ENCODE results near the gene KCNH3. TPM values are rescaled to one million over a fixed set of nuclear protein-coding genes. Genes with fewer than 3 reads are reported as not detected.

Gene KCNH3
- total and polyA plus RNA-seq, 2 of the 13 experiments (the other 11 are each of a cell fraction or from before 2014, with no cell fraction given) = 0.01 to 0.07 TPM

- Histone ChIP-seq H3K4me1 (ENCODE audit: insufficient read depth, low read length) (peaks cover 18% of the 10 kb centered on the region), H3K4me2 (ENCODE audit: low read depth, low read length) (no peak overlapping the region), H3K9me3 (ENCODE audit: low read length) (no peaks in the 10 kb centered on the region), H3K4me3 (replicated peaks in 1 of 3; ENCODE audit: insufficient read depth in 1 of 3, low read depth in 2 of 3, low read length in 3 of 3) (no peak overlapping the region), H2AFZ (ENCODE audit: low read length) (no peak overlapping the region), H3K79me2 (ENCODE audit: insufficient read depth, low read length) (peaks cover 21% of the 10 kb centered on the region), H4K20me1 (ENCODE audit: insufficient read depth, low read length) (no peaks in the 10 kb centered on the region), H3K27me3 (ENCODE audit: control insufficient read depth in 1 of 2, insufficient read depth in 2 of 2, low read length in 2 of 2) (no peaks in the 10 kb centered on the region; a peak in 1 of 5 replicates), H3K9ac (ENCODE audit: insufficient read depth, low read depth, low read length) (no peak overlapping the region), H3K36me3 (replicated peaks in 1 of 2; ENCODE audit: control insufficient read depth in 1 of 2, insufficient read depth in 2 of 2, low read length in 2 of 2) (peaks cover 23 to 61% of the 10 kb centered on the region in 2 experiments), H3K27ac (ENCODE audit: extremely low read length, insufficient read depth, low read length) (no peak overlapping the region)
- TF ChIP-seq ZBED4 (CRISPR knock-in tag; IDR thresholded peaks at IDR 0.05; ENCODE audit: borderline replicate concordance) = no peak
- WGBS (ENCODE audit: low lambda C conversion rate) = 95% methylated on average over 4 of the region's 8 CpGs
- intact Hi-C loops (cut with micrococcal nuclease; ENCODE audit: unreplicated experiment) (loop anchor here (5.0 kb wide), 2 partner anchors 57 to 568 kb away; partner anchors contain the start of genes DDN and PRPF40B), in situ Hi-C loops (cut with HindIII; ENCODE audit: extremely low pct_ligation_motif_present, low pct_unique_long_range_greater_than_20kb) (no loop called here)
- ATAC-seq (no peak), DNase-seq (ENCODE audit: low spot score) (no peak), FAIRE-seq (no peak)
- no TSS peak for BruUV-seq (replicated peaks)
- POLR2A ChIA-PET = interaction anchor here (0.9 kb wide), 1 partner anchor 176 kb away, joined by 3 read pairs; the partner anchor contains the start of gene TMBIM6
- CTCF ChIA-PET (ENCODE audit: low intra/inter-chr PET ratio, low total read pairs) = no interaction called here
These were observed 26.0 kb downstream of the KCNH3 start for GRCh38 chr12:49564686-49565405.

All from HepG2 (cell line).